ENCODE measurements around the gene NOS1. TPM values are rescaled to one million over a fixed set of nuclear protein-coding genes. Genes with fewer than 3 reads are reported as not detected.
"Not testable (repeated sequence)": the region's sequence is repeated elsewhere in the genome, so short reads cannot be mapped to it uniquely, and the experiment has no call there.

Gene NOS1
- total RNA-seq, 1 experiment from 2014 or later, result 0.14 TPM

- DNase-seq (ENCODE audit: low read depth); in situ Hi-C loops (cut with HindIII; ENCODE audit: low pct_unique_long_range_greater_than_20kb, low sequenced_read_pairs): not testable (repeated sequence)
Observed at GRCh38 chr12:117370000-117370399, 8.6 kb upstream of the NOS1 start.

DNA sequence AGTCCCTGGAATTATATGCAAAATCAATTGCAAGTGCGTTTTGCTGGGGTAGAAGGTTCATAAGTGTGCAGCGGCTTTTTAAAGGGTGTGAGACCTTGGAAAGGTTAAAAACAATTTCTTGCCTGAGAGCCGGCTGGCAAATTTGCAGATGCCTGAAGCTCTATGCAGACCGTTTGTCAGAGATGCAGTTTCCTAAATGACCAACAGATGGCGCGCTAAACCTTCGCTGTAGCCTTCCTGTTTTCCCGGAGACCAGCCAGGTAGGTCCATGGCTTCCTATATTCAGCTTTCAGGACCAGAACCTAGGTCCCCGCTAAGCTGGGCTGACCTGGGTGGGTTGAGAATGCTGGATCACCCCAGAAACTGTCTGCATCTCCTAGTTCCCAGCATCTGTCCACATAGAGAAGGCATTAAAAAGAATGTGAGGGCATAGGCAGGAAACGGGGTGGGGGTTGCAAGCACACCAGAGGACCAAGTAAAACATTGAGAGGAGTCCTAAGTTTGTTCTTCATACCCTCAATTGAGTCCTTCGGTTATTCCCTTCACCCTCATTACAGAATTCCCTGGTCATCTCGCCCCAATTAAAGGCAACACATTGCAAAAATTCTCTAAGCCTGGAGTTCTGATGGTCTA is 5.7 kb upstream of the NOS1 start:
- in situ Hi-C loops (cut with HindIII; ENCODE audit: low pct_unique_long_range_greater_than_20kb, low sequenced_read_pairs), result no loop called here
- DNase-seq (ENCODE audit: low read depth), result peak; percentile 60

- in situ Hi-C loops (cut with HindIII; ENCODE audit: low pct_unique_long_range_greater_than_20kb, low sequenced_read_pairs), result no loop called here
- no peak for DNase-seq (ENCODE audit: low read depth)
Observed at GRCh38 chr12:117365049-117365616, 3.7 kb upstream of the NOS1 start.

GRCh38 chr12:117363953-117364486 is 2.6 kb upstream of the NOS1 start:
- DNase-seq (ENCODE audit: low read depth), result no peak
- in situ Hi-C loops (cut with HindIII; ENCODE audit: low pct_unique_long_range_greater_than_20kb, low sequenced_read_pairs), result no loop called here

GRCh38 chr12:117363056-117363662 is 1.7 kb upstream of the NOS1 start:
- no peak for DNase-seq (ENCODE audit: low read depth)
- in situ Hi-C loops (cut with HindIII; ENCODE audit: low pct_unique_long_range_greater_than_20kb, low sequenced_read_pairs), result no loop called here

GRCh38 chr12:117362391-117362790 is 965 bp upstream of the NOS1 start:
- DNase-seq (ENCODE audit: low read depth), result no peak
- in situ Hi-C loops (cut with HindIII; ENCODE audit: low pct_unique_long_range_greater_than_20kb, low sequenced_read_pairs), result no loop called here

- in situ Hi-C loops (cut with HindIII; ENCODE audit: low pct_unique_long_range_greater_than_20kb, low sequenced_read_pairs), result no loop called here
- no peak for DNase-seq (ENCODE audit: low read depth)
Observed at GRCh38 chr12:117361905-117362304, 479 bp upstream of the NOS1 start.

DNA sequence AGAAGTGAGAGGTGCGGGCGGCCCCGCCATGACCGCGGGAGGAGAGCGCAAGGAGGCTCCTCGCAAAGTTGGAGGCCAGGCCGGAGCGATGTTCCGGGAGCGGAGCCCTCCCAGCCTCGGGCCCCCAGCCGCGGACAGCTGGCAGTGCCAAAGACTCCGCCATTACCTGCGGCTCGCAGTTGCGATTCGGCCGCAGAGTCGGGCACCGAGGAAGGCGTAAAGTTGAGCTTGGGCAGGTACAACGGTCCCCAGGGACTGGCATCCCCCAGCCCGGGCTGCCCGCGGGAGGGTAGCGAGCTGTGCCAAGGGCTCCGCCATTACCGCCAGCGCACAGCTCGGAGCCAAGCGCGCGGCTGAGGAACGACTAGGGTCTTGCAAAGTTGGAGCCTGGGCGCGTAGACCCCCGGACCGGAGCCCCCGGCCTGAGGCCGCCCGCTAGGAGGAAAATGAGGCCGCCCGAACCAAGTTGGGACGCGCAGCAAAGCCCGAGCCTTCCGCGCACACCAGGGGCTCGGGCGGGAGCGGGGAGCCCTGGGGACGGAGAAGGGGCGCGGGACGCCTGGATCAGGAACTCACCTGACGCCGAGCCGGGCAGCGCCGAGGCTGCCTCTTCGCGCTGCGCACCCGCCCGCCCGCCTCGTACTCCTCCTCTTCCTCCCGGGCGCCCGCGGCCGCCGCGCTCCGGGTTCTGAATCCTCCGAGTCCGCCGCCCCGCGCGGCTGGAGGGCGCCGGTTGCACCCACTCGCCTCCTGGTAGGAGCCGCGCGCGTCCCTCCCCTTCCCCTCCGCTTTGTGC is 677 bp downstream of the NOS1 start:
- in situ Hi-C loops (cut with HindIII; ENCODE audit: low pct_unique_long_range_greater_than_20kb, low sequenced_read_pairs), result no loop called here
- DNase-seq (ENCODE audit: low read depth), result no peak

GRCh38 chr12:117360222-117360550 is 1.2 kb downstream of the NOS1 start:
- in situ Hi-C loops (cut with HindIII; ENCODE audit: low pct_unique_long_range_greater_than_20kb, low sequenced_read_pairs), result no loop called here
- no peak for DNase-seq (ENCODE audit: low read depth)

GRCh38 chr12:117359029-117359845 is 2.2 kb downstream of the NOS1 start:
- in situ Hi-C loops (cut with HindIII; ENCODE audit: low pct_unique_long_range_greater_than_20kb, low sequenced_read_pairs), result no loop called here
- no peak for DNase-seq (ENCODE audit: low read depth)

GRCh38 chr12:117356048-117356447 is 5.4 kb downstream of the NOS1 start:
- no peak for DNase-seq (ENCODE audit: low read depth)
- in situ Hi-C loops (cut with HindIII; ENCODE audit: low pct_unique_long_range_greater_than_20kb, low sequenced_read_pairs), result no loop called here

DNA sequence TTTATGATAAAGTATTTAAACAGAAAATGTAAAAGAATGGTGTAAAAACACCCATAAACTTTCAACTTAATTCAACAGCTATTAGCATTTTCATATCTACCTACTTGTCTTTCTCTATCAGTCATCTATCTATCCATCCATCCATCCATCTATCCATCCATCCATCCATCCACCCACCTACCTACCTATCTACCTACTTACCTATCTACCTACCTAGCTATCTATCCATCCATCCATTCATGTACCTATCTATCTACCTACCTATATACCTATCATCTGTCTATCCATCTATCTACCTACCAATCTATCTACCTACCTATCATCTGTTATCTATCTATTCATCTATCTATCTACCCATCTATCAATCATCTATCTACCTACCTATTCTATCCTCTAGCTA is 8.5 kb downstream of the NOS1 start:
- in situ Hi-C loops (cut with HindIII; ENCODE audit: low pct_unique_long_range_greater_than_20kb, low sequenced_read_pairs), result no loop called here

DNA sequence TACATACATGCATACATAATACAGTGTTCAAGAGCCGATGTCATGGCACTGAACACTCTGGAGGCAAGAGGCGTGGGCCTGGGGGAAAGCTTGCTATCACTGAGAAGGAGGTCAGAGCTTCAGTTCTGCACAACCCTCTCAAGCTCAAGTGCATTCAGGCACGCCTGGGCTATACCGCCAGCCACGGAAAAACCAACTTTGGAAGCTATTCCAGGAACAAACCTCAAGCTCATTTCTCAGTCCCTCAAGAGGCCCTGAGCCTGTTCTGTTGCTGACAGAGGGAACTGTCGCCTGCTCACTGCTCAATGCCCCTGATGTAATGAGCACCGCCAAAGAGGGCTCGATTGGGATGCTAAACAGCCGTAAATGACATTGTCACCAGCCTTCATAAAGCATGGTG is 9.2 kb downstream of the NOS1 start:
- no peak for DNase-seq (ENCODE audit: low read depth)
- in situ Hi-C loops (cut with HindIII; ENCODE audit: low pct_unique_long_range_greater_than_20kb, low sequenced_read_pairs), result no loop called here

More for the DNA sequence above, 8.5 kb downstream of the NOS1 start:
- DNase-seq (ENCODE audit: low read depth), result no peak

DNA sequence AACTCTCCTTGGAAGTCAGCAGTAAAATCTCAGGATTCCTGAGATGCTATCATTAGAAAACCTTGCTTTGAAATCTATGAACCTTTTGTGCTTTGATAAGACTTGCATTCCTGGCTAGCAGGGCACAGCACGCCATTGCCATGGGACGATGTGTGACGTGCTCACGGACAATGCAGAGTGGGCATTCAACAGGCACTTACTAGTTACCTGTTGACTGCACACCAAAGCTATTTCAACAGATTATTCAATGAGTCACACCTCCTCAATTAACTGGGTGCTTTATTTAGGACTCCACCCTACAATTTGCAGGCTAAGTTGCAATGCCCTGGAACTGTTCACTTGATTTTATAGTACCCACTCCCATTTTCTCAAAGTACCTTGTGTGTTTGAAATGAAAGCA is 11.3 kb downstream of the NOS1 start:
- in situ Hi-C loops (cut with HindIII; ENCODE audit: low pct_unique_long_range_greater_than_20kb, low sequenced_read_pairs), result no loop called here

GRCh38 chr12:117347588-117347987 is 13.8 kb downstream of the NOS1 start:
- in situ Hi-C loops (cut with HindIII; ENCODE audit: low pct_unique_long_range_greater_than_20kb, low sequenced_read_pairs), result no loop called here
- DNase-seq (ENCODE audit: low read depth), result no peak

More for the DNA sequence above, 11.3 kb downstream of the NOS1 start:
- peak; percentile 31 for DNase-seq (ENCODE audit: low read depth)

DNA sequence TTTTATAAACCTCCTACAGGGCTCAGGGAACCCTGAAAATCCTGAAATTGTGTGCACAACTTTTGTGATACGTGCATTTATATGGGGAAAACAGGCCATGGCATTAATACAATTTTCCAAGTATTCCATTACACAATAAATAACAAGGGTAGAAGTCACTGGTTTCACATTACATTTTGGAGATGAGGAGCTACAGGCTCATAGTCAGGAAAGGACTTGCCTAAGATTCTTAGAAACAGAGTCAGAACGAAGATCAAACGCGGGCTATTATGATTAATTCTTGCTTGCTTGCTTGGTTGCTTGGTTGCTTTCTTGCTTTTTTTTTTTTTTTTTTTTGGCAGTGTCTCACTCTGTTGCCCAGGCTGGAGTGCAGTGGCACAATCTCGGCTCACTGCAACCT is 16.7 kb downstream of the NOS1 start:
- in situ Hi-C loops (cut with HindIII; ENCODE audit: low pct_unique_long_range_greater_than_20kb, low sequenced_read_pairs), result no loop called here
- DNase-seq (ENCODE audit: low read depth), result no peak

- in situ Hi-C loops (cut with HindIII; ENCODE audit: low pct_unique_long_range_greater_than_20kb, low sequenced_read_pairs), result no loop called here
- no peak for DNase-seq (ENCODE audit: low read depth)
Observed at GRCh38 chr12:117343849-117344248, 17.6 kb downstream of the NOS1 start.

DNA sequence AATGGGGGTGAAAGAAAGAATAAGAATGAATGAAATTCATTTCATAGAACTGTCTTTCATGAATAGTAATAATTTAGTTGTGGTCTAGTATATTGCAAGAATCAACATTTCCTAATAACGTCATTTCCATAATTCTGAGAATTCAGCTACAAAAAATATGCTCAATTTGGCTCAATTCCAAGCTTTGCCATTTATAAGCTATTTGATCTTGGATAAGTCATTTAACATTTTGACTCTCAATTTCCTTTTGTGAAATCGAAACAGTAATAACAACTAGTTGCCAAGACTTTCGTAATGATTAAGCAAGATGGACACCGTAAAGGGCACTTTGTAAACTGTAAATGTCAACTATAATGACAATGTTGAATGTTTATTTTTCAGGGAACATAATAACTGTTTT is 18.1 kb downstream of the NOS1 start:
- no peak for DNase-seq (ENCODE audit: low read depth)
- in situ Hi-C loops (cut with HindIII; ENCODE audit: low pct_unique_long_range_greater_than_20kb, low sequenced_read_pairs), result no loop called here
